HCT116 (cell line): ENCODE data around the gene ESRP2. TPM values are rescaled to one million over a fixed set of nuclear protein-coding genes. Genes with fewer than 3 reads are reported as not detected.

ENCODE experiments used
- ATAC-seq: fragments of 200-7000 bp; cut with Tn5 transposase; 2 replicates; pipeline ENCODE4 v1.9.1; 2020; ENCODE audit warnings: mild to moderate bottlenecking, moderate library complexity
- BruUV-seq: library from RNA; stranded (reverse); fragments of 400-500 nt; replicated peaks from 2 replicates; lab custom pipeline; 2021; lab: Mats Ljungman, UMichigan
- CTCF ChIA-PET: fragments of 300-600 bp; sonication (Branson Sonifier 250); formaldehyde crosslinking; loops from one replicate; lab custom pipeline; 2021; ENCODE audit warnings: antibody characterized with exemption; lab: Charles Lee
- POLR2A ChIA-PET: fragments of 300-600, 350-600 bp; sonication (Branson Sonifier 250); formaldehyde crosslinking; loops from one replicate; lab custom pipeline; 2021; ENCODE audit warnings: antibody characterized with exemption; lab: Charles Lee
- RAD21 ChIA-PET, 2 experiments: fragments of 300-600 bp; sonication (Branson Sonifier 250); formaldehyde crosslinking; loops; one replicate each; lab custom pipeline; 2023; ENCODE audit warnings: low total read pairs in 2 of 2; ENCODE audit not compliant: uncharacterized antibody in 2 of 2, unreplicated experiment in 2 of 2, low non-redundant PET in 1 of 2; lab: Charles Lee
- DNase-seq: peaks from one replicate; pipeline ENCODE4 v3.0.0-alpha.2; 2010; ENCODE audit warnings: low read depth, low spot score
- H2AFZ ChIP-seq: fragments of 200-600 bp; shearing (Covaris generic), sonication (generic); 2 replicates; pipeline ENCODE4 v1.6.1; 2017; ENCODE audit warnings: low read depth, mixed run types, mixed read lengths, antibody characterized with exemption, low read length; ENCODE audit not compliant: poor library complexity, severe bottlenecking
- H3K27ac ChIP-seq: 2 replicates; pipeline ENCODE4 v1.5.1; 2012; ENCODE audit warnings: low read depth, low read length
- H3K27me3 ChIP-seq: fragments of 200-600 bp; sonication (generic); 2 replicates; pipeline ENCODE4 v1.6.1; 2016; ENCODE audit warnings: mixed run types, low read length, mixed read lengths; ENCODE audit not compliant: insufficient read depth
- H3K36me3 ChIP-seq, 2 experiments: fragments of 200-500 bp in 1 of 2; fragments of 200-600 bp in 1 of 2; sonication (Bioruptor generic) in 1 of 2; sonication (generic) in 1 of 2; 2 replicates each; pipeline versions ENCODE4 v1.5.1 to v1.6.1; 2014 to 2016; ENCODE audit warnings: low read length in 2 of 2, inconsistent platforms in 1 of 2, mixed read lengths in 1 of 2, mixed run types in 1 of 2; ENCODE audit not compliant: insufficient read depth in 2 of 2, control insufficient read depth in 1 of 2
- H3K4me1 ChIP-seq, 2 experiments: fragments of 200-600 bp in 1 of 2; sonication (generic) in 1 of 2; 2 replicates each; pipeline versions ENCODE4 v1.5.1 to v1.6.1; 2012 to 2017; ENCODE audit warnings: low read length in 2 of 2, inconsistent platforms in 1 of 2, mild to moderate bottlenecking in 1 of 2, mixed read lengths in 1 of 2, mixed run types in 1 of 2, moderate library complexity in 1 of 2; ENCODE audit not compliant: insufficient read depth in 2 of 2, control insufficient read depth in 1 of 2
- H3K4me2 ChIP-seq: fragments of 200-600 bp; sonication (generic); 2 replicates; pipeline ENCODE4 v1.6.1; 2017; ENCODE audit warnings: mixed run types, low read length, mixed read lengths
- H3K4me3 ChIP-seq, 2 experiments: fragments of 200-600 bp in 1 of 2; sonication (generic) in 1 of 2; replicated peaks in 1 of 2; 2 replicates each; pipeline ENCODE4 v1.5.1; 2011 to 2016; ENCODE audit warnings: low read length in 2 of 2, control low read depth in 1 of 2, low read depth in 1 of 2, mild to moderate bottlenecking in 1 of 2, mixed read lengths in 1 of 2, mixed run types in 1 of 2
- H3K79me2 ChIP-seq: fragments of 200-600 bp; sonication (generic); 2 replicates; pipeline ENCODE4 v1.6.1; 2017; ENCODE audit warnings: mild to moderate bottlenecking, mixed run types, low read length, moderate library complexity, mixed read lengths; ENCODE audit not compliant: insufficient read depth
- H3K9ac ChIP-seq: fragments of 200-600 bp; sonication (generic); 2 replicates; pipeline ENCODE4 v1.6.1; 2016; ENCODE audit warnings: low read length, mixed read lengths
- H3K9me2 ChIP-seq: fragments of 200-600 bp; sonication (generic), shearing (Covaris generic); 2 replicates; pipeline ENCODE4 v1.6.1; 2017; ENCODE audit warnings: mixed run types, mild to moderate bottlenecking, moderate library complexity; ENCODE audit not compliant: insufficient read depth
- H3K9me3 ChIP-seq, 2 experiments: fragments of 200-500 bp in 1 of 2; fragments of 200-600 bp in 1 of 2; sonication (Bioruptor generic) in 1 of 2; sonication (generic) in 1 of 2; 2 replicates each; pipeline ENCODE4 v1.6.1; 2014 to 2017; ENCODE audit warnings: low read length in 2 of 2, mixed read lengths in 2 of 2, inconsistent platforms in 1 of 2, low read depth in 1 of 2, mild to moderate bottlenecking in 1 of 2, mixed run types in 1 of 2, moderate library complexity in 1 of 2; ENCODE audit not compliant: control insufficient read depth in 1 of 2, insufficient read depth in 1 of 2
- H4K20me1 ChIP-seq: fragments of 200-600 bp; sonication (generic), shearing (Covaris generic); 2 replicates; pipeline ENCODE4 v1.6.1; 2017; ENCODE audit warnings: mixed run types, mild to moderate bottlenecking, moderate library complexity; ENCODE audit not compliant: insufficient read depth
- CBX3 ChIP-seq: IDR thresholded peaks from 2 replicates; pipeline ENCODE4 v1.6.1; 2012; ENCODE audit warnings: low read depth
- CEBPB ChIP-seq: IDR thresholded peaks from 2 replicates; pipeline ENCODE4 v1.6.1; 2012; ENCODE audit warnings: low read depth
- EGR1 ChIP-seq: IDR thresholded peaks from 2 replicates; pipeline ENCODE4 v1.6.1; 2012; ENCODE audit warnings: low read depth
- ELF1 ChIP-seq: IDR thresholded peaks from 2 replicates; pipeline ENCODE4 v1.6.1; 2012; ENCODE audit warnings: low read depth, borderline replicate concordance
- EZH2 ChIP-seq: fragments of 200-600 bp; sonication (generic); IDR thresholded peaks from 2 replicates; pipeline ENCODE4 v1.6.1; 2017; ENCODE audit warnings: antibody characterized with exemption, mixed run types
- JUND ChIP-seq: IDR thresholded peaks from 2 replicates; pipeline ENCODE4 v1.6.1; 2012
- POLR2A ChIP-seq: IDR thresholded peaks from 2 replicates; pipeline ENCODE4 v1.7.0; 2011; ENCODE audit warnings: borderline replicate concordance; ENCODE audit not compliant: insufficient read depth, insufficient read length; ENCODE audit errors: extremely low read depth
- POLR2AphosphoS5 ChIP-seq: IDR thresholded peaks from 2 replicates; pipeline ENCODE4 v1.6.1; 2011; ENCODE audit warnings: mild to moderate bottlenecking, low read depth, low read length, moderate library complexity
- RAD21 ChIP-seq: IDR thresholded peaks from 2 replicates; pipeline ENCODE4 v1.6.1; 2012; ENCODE audit warnings: low read depth, mild to moderate bottlenecking
- SIN3A ChIP-seq: IDR thresholded peaks from 2 replicates; pipeline ENCODE4 v1.6.1; 2012; ENCODE audit warnings: low read depth
- SRF ChIP-seq: IDR thresholded peaks from 2 replicates; pipeline ENCODE4 v1.6.1; 2012; ENCODE audit warnings: low read depth
- TCF7L2 ChIP-seq: IDR thresholded peaks from 2 replicates; pipeline ENCODE4 v1.7.0; 2011; ENCODE audit warnings: borderline replicate concordance, inconsistent platforms; ENCODE audit not compliant: insufficient read depth, insufficient read length; ENCODE audit errors: extremely low read depth
- ZNF274 ChIP-seq: fragments of 200-500 bp; sonication (Bioruptor generic); IDR thresholded peaks from 2 replicates; pipeline ENCODE4 v1.6.1; 2014; ENCODE audit warnings: mild to moderate bottlenecking, low read depth, low read length, inconsistent platforms
- intact Hi-C: fragments of 100-400 bp; cut with micrococcal nuclease; formaldehyde crosslinking; loops from 2 replicates; pipeline ENCODE4 v1.10.0; 2022
- total RNA-seq: library from RNA; stranded (reverse); gene quantifications from one replicate; pipeline ENCODE4 v1.2.1, GENCODE V29; 2021; ENCODE audit not compliant: unreplicated experiment
- TF ChIP-seq, protein P1 (sequence below): IDR thresholded peaks from 2 replicates; pipeline ENCODE4 v1.6.1; 2012; ENCODE audit warnings: low read depth
- TF ChIP-seq, protein P2 (sequence below): IDR thresholded peaks from 2 replicates; pipeline ENCODE4 v1.6.1; 2012
- TF ChIP-seq, protein P3 (sequence below), 3 experiments: fragments of 200-600 bp in 1 of 3; sonication (generic) in 1 of 3; IDR thresholded peaks in 2 of 3; conservative IDR thresholded peaks in 1 of 3; 2 replicates each; pipeline ENCODE4 v1.5.1; 2012 to 2017; ENCODE audit warnings: low read depth in 2 of 3, low read length in 2 of 3, antibody characterized with exemption in 1 of 3, borderline replicate concordance in 1 of 3, control low read depth in 1 of 3, mild to moderate bottlenecking in 1 of 3, mixed read lengths in 1 of 3, mixed run types in 1 of 3, moderate library complexity in 1 of 3; ENCODE audit not compliant: insufficient read depth in 1 of 3
- TF ChIP-seq, protein P4 (sequence below): IDR thresholded peaks from 2 replicates; pipeline ENCODE4 v1.6.1; 2012

Gene ESRP2
- total RNA-seq, 1 experiment from 2014 or later = 42.5 TPM

DNA sequence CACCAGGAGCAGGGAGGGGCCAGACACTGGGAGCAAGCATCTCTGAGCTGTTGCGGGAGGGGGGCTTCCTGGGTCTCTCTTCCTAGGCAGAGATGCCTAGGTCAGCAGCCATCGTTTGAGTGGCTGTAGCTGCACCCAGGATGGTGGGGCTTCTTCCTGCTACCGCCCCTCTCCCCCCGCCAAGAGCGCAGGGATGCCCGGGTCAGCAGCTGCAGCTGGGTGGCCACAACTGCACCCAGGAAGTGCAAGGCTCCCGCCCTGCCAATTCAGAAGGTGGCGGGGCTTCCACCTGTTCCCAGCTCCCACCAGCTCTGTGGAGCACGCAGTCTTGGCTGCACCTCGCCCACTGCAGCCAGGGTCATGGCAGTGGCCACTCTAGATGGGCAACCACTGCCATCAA, 47.8 kb downstream of the ESRP2 start:
- Histone ChIP-seq H3K36me3 (peaks cover 10 to 15% of the 10 kb centered on the region in 2 experiments; a peak in 2 of 4 replicates), H3K27ac (no peak overlapping the region), H3K4me1 (no peaks in the 10 kb centered on the region), H3K79me2 (no peaks in the 10 kb centered on the region), H3K4me3 (no peak overlapping the region), H4K20me1 (no peaks in the 10 kb centered on the region), H3K9me3 (no peaks in the 10 kb centered on the region; a peak in 1 of 4 replicates), H3K9ac (no peak overlapping the region), H3K9me2 (no peaks in the 10 kb centered on the region), H2AFZ (no peak overlapping the region), H3K4me2 (no peak overlapping the region), H3K27me3 (no peaks in the 10 kb centered on the region)
- no TSS peak for BruUV-seq
- TF ChIP-seq EGR1 (no peak), SIN3A (no peak), SRF (no peak), ZNF274 (no peak)
- TF ChIP-seq, protein P1, sequence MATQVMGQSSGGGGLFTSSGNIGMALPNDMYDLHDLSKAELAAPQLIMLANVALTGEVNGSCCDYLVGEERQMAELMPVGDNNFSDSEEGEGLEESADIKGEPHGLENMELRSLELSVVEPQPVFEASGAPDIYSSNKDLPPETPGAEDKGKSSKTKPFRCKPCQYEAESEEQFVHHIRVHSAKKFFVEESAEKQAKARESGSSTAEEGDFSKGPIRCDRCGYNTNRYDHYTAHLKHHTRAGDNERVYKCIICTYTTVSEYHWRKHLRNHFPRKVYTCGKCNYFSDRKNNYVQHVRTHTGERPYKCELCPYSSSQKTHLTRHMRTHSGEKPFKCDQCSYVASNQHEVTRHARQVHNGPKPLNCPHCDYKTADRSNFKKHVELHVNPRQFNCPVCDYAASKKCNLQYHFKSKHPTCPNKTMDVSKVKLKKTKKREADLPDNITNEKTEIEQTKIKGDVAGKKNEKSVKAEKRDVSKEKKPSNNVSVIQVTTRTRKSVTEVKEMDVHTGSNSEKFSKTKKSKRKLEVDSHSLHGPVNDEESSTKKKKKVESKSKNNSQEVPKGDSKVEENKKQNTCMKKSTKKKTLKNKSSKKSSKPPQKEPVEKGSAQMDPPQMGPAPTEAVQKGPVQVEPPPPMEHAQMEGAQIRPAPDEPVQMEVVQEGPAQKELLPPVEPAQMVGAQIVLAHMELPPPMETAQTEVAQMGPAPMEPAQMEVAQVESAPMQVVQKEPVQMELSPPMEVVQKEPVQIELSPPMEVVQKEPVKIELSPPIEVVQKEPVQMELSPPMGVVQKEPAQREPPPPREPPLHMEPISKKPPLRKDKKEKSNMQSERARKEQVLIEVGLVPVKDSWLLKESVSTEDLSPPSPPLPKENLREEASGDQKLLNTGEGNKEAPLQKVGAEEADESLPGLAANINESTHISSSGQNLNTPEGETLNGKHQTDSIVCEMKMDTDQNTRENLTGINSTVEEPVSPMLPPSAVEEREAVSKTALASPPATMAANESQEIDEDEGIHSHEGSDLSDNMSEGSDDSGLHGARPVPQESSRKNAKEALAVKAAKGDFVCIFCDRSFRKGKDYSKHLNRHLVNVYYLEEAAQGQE = no peak
- ChIA-PET CTCF (no interaction called here), POLR2A (no interaction called here), RAD21 (no interaction called here)
- intact Hi-C loops = no loop called here
- ATAC-seq = no peak
- DNase-seq = no peak

DNA sequence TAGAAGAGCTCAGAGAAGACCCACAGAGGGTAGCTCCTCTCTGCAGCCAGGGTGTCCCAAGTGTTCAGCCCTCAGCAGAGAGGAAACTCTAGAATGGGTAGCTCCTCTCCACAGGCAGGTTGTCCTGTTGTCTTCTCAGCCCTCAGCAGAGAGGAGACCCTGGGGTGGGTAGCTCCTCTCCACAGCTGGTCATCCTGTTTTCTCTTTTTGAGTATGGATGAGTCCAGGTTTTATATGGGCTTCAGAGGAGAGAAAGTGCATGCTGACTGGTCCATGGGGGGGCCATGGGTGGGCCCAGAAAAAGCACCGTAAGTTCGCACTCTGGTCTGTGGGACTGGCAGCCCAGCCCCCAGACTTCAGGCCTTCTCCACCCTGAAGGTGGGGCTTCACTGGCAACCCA, 48.4 kb downstream of the ESRP2 start:
- H3K4me3 ChIP-seq = no peak overlapping the region
- no peak overlapping the region for H3K4me2 ChIP-seq
- ChIA-PET CTCF (no interaction called here), RAD21 (no interaction called here), POLR2A (no interaction called here)
- no peaks in the 10 kb centered on the region for H3K4me1 ChIP-seq
- H4K20me1 ChIP-seq = no peaks in the 10 kb centered on the region
- H3K9ac ChIP-seq = no peak overlapping the region
- H3K9me2 ChIP-seq = no peaks in the 10 kb centered on the region
- H3K79me2 ChIP-seq = no peaks in the 10 kb centered on the region
- DNase-seq (no peak), ATAC-seq (no peak)
- H2AFZ ChIP-seq = no peak overlapping the region
- no peak overlapping the region for H3K27ac ChIP-seq
- peaks cover 10 to 19% of the 10 kb centered on the region in 2 experiments; a peak in 2 of 4 replicates for H3K36me3 ChIP-seq
- H3K27me3 ChIP-seq = no peaks in the 10 kb centered on the region
- no TSS peak for BruUV-seq
- intact Hi-C loops = no loop called here
- H3K9me3 ChIP-seq = no peaks in the 10 kb centered on the region; a peak in 1 of 4 replicates
- TF ChIP-seq, protein P2, sequence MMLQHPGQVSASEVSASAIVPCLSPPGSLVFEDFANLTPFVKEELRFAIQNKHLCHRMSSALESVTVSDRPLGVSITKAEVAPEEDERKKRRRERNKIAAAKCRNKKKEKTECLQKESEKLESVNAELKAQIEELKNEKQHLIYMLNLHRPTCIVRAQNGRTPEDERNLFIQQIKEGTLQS = no peak
- TF ChIP-seq EZH2 = no peak
- no peak for TF ChIP-seq EGR1
- no peak for TF ChIP-seq POLR2AphosphoS5
- TF ChIP-seq, protein P3, sequence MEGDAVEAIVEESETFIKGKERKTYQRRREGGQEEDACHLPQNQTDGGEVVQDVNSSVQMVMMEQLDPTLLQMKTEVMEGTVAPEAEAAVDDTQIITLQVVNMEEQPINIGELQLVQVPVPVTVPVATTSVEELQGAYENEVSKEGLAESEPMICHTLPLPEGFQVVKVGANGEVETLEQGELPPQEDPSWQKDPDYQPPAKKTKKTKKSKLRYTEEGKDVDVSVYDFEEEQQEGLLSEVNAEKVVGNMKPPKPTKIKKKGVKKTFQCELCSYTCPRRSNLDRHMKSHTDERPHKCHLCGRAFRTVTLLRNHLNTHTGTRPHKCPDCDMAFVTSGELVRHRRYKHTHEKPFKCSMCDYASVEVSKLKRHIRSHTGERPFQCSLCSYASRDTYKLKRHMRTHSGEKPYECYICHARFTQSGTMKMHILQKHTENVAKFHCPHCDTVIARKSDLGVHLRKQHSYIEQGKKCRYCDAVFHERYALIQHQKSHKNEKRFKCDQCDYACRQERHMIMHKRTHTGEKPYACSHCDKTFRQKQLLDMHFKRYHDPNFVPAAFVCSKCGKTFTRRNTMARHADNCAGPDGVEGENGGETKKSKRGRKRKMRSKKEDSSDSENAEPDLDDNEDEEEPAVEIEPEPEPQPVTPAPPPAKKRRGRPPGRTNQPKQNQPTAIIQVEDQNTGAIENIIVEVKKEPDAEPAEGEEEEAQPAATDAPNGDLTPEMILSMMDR (IDR thresholded peaks at IDR 0.05 in 2 of 3, conservative IDR thresholded peaks at IDR 0.05 in 1 of 3; ENCODE audit: borderline replicate concordance in 1 of 3, insufficient read depth in 1 of 3, low read depth in 2 of 3, low read length in 2 of 3) = no peak
- no peak for TF ChIP-seq RAD21
- TF ChIP-seq TCF7L2 = no peak
- no peak for TF ChIP-seq ELF1
- TF ChIP-seq SRF = no peak
- TF ChIP-seq POLR2A = no peak
- TF ChIP-seq CEBPB = no peak
- TF ChIP-seq, protein P4, sequence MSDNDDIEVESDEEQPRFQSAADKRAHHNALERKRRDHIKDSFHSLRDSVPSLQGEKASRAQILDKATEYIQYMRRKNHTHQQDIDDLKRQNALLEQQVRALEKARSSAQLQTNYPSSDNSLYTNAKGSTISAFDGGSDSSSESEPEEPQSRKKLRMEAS = no peak
- TF ChIP-seq CBX3 = no peak
- TF ChIP-seq JUND = no peak
- TF ChIP-seq SIN3A = no peak
